NCI-H2227 treated with DMSO at 0.1 percent for 48 hours (cell line): Measurements from ENCODE around the gene ZNF549.
"Not testable (repeated sequence)": the region's sequence is repeated elsewhere in the genome, so short reads cannot be mapped to it uniquely, and the experiment has no call there.

Source experiments
- DNase-seq: peaks from one replicate; lab custom pipeline; 2025; lab: John Stamatoyannopoulos, UW

Gene ZNF549

GRCh38 chr19:57527136-57527881, at the start of gene ZNF549:
TSS of gene ZNF549 (plus strand) at chr19:57527356. CDS start at chr19:57527574, 218 bp downstream.
- DNase-seq: peak; percentile 99

- peak; percentile 94 for DNase-seq
Measured at GRCh38 chr19:57487477-57488298, 39.5 kb upstream of the ZNF549 start, which contains the start of gene ZNF419. TSS of gene ZNF419 (plus strand) at chr19:57487750. CDS start at chr19:57487951, 201 bp downstream.

GRCh38 chr19:57488299-57488644, 38.9 kb upstream of the ZNF549 start:
- DNase-seq: not testable (repeated sequence)

- DNase-seq: not testable (repeated sequence)
Measured at GRCh38 chr19:57499332-57499679, 27.9 kb upstream of the ZNF549 start.

- peak; percentile 96 for DNase-seq
Measured at GRCh38 chr19:57499680-57500395, 27.3 kb upstream of the ZNF549 start, which contains the start of gene ZNF773. TSS of gene ZNF773 (plus strand) at chr19:57499938. CDS start at chr19:57500081, 143 bp downstream.

GRCh38 chr19:57500400-57500799, 26.8 kb upstream of the ZNF549 start:
- DNase-seq: not testable (repeated sequence)

- no peak for DNase-seq
Measured at GRCh38 chr19:57506163-57506562, 21.0 kb upstream of the ZNF549 start.

GRCh38 chr19:57511484-57511883, 15.7 kb upstream of the ZNF549 start:
- DNase-seq: no peak

- peak; percentile 9 for DNase-seq
Measured at GRCh38 chr19:57512845-57513244, 14.3 kb upstream of the ZNF549 start.

GRCh38 chr19:57515255-57515654, 11.9 kb upstream of the ZNF549 start:
- no peak for DNase-seq

- DNase-seq: not testable (repeated sequence)
Measured at GRCh38 chr19:57518021-57518420, 9.1 kb upstream of the ZNF549 start.

GRCh38 chr19:57537953-57538547, 10.9 kb downstream of the ZNF549 start:
- DNase-seq: no peak

- DNase-seq: no peak
Measured at GRCh38 chr19:57546513-57546912, 19.4 kb downstream of the ZNF549 start.

GRCh38 chr19:57552432-57552831, 25.3 kb downstream of the ZNF549 start:
- DNase-seq: no peak

- no peak for DNase-seq
Measured at GRCh38 chr19:57557659-57558058, 30.5 kb downstream of the ZNF549 start.

- no peak for DNase-seq
Measured at GRCh38 chr19:57558525-57558924, 31.4 kb downstream of the ZNF549 start.

GRCh38 chr19:57559008-57559403, 31.9 kb downstream of the ZNF549 start:
- DNase-seq: no peak

- DNase-seq: peak; percentile 97
Measured at GRCh38 chr19:57559404-57560025, 32.4 kb downstream of the ZNF549 start, which contains the start of gene ZNF550. TSS of gene ZNF550 (minus strand) at chr19:57559863. CDS start at chr19:57559682, 181 bp downstream.

- no peak for DNase-seq
Measured at GRCh38 chr19:57560049-57560491, 32.9 kb downstream of the ZNF549 start.

- no peak for DNase-seq
Measured at GRCh38 chr19:57563547-57563946, 36.4 kb downstream of the ZNF549 start.
